Spleen (tissue), 11 donors: ENCODE measurements around the gene PNKD. TPM values are rescaled to one million over a fixed set of nuclear protein-coding genes. Genes with fewer than 3 reads are reported as not detected.
A peak's percentile ranks its signal among the peaks of the same experiment; 100 is the strongest.

Experiments used
- DNase-seq: peaks from one replicate; pipeline ENCODE4 v3.0.0-alpha.2; 2020
- H3K27ac ChIP-seq, 8 donors: fragments of 200-600 bp; sonication (generic) in 7 of 8; 1 replicate in 4 of 8; 2 replicates in 4 of 8; pipeline versions ENCODE4 v1.5.0 to v1.8.0; 2016 to 2021; ENCODE audit warnings: inconsistent platforms in 4 of 8, mild to moderate bottlenecking in 4 of 8, moderate library complexity in 1 of 8
- H3K27me3 ChIP-seq, 7 donors: fragments of 200-600 bp; sonication (generic) in 6 of 7; replicated peaks in 1 of 7; 1 replicate in 4 of 7; 2 replicates in 3 of 7; pipeline versions ENCODE4 v1.5.0 to v1.8.0; 2016 to 2021; ENCODE audit warnings: inconsistent platforms in 3 of 7, mild to moderate bottlenecking in 1 of 7
- H3K36me3 ChIP-seq, 6 donors: fragments of 200-600 bp; sonication (generic) in 5 of 6; 1 replicate in 4 of 6; 2 replicates in 2 of 6; pipeline versions ENCODE4 v1.5.0 to v1.8.0; 2016 to 2021; ENCODE audit warnings: inconsistent platforms in 2 of 6
- H3K4me1 ChIP-seq, 6 donors: fragments of 200-600 bp; sonication (generic) in 5 of 6; 1 replicate in 3 of 6; 2 replicates in 3 of 6; pipeline versions ENCODE4 v1.5.0 to v1.8.0; 2016 to 2021; ENCODE audit warnings: inconsistent platforms in 3 of 6
- H3K4me3 ChIP-seq, 8 donors: fragments of 200-600 bp; sonication (generic) in 7 of 8; 1 replicate in 4 of 8; 2 replicates in 4 of 8; pipeline versions ENCODE4 v1.5.0 to v1.8.0; 2016 to 2021; ENCODE audit warnings: inconsistent platforms in 4 of 8, mild to moderate bottlenecking in 4 of 8, moderate library complexity in 2 of 8
- H3K9me3 ChIP-seq, 8 donors: fragments of 200-600 bp; sonication (generic) in 7 of 8; 1 replicate in 4 of 8; 2 replicates in 4 of 8; pipeline versions ENCODE4 v1.5.0 to v1.8.0; 2016 to 2021; ENCODE audit warnings: inconsistent platforms in 4 of 8
- POLR2A ChIP-seq, 3 donors: fragments of 450-650 bp; IDR thresholded peaks; one replicate each; pipeline ENCODE4 v1.5.1; 2017; ENCODE audit warnings: antibody characterized with exemption in 3 of 3, mild to moderate bottlenecking in 1 of 3
- POLR2AphosphoS5 ChIP-seq, 3 donors: sonication (generic); formaldehyde crosslinking; IDR thresholded peaks; one replicate each; pipeline ENCODE4 v1.5.1; 2017; ENCODE audit warnings: antibody characterized with exemption in 3 of 3
- WGBS, 5 donors: extraction: QIAGEN DNeasy Blood & Tissue Kit in 3 of 5; methylation state at CpG; one replicate each; pipeline versions ENCODE4 v1.1.5 to v1.1.7; 2013 to 2018; 5-methylcytosine and 5-hydroxymethylcytosine counted together
- intact Hi-C: fragments of 100-400 bp; cut with DNase I; formaldehyde crosslinking; loops from one replicate; pipeline ENCODE4 v1.15.0; 2023; ENCODE audit warnings: low total_unique reads
- polyA plus RNA-seq, 3 donors: library from polyadenylated mRNA; stranded (reverse); fragments of 200-250 nt; gene quantifications; one replicate each; pipeline ENCODE4 v1.2.1, GENCODE V29; 2013
- total RNA-seq, 7 donors: library from RNA; depleted of rRNA in 3 of 7; stranded (reverse); fragments of >200 nt in 3 of 7; fragmentation: NEBNext Ultra II Directional in 4 of 7; extraction: Animal tissue kit (Norgen Biotek cat#: 25700) in 4 of 7; gene quantifications; one replicate each; pipeline versions ENCODE4 v1.1.0 to v1.2.1, GENCODE V29; 2016 to 2021
- TF ChIP-seq, protein P1 (sequence below), 11 experiments: fragments of 200-600 bp in 7 of 11; fragments of 450-650 bp in 4 of 11; sonication (generic) in 4 of 11; IDR thresholded peaks in 8 of 11; conservative IDR thresholded peaks in 3 of 11; 1 replicate in 7 of 11; 2 replicates in 4 of 11; pipeline versions ENCODE4 v1.4.0 to v1.8.0; 2016 to 2021; ENCODE audit warnings: antibody characterized with exemption in 11 of 11, inconsistent platforms in 4 of 11, mild to moderate bottlenecking in 1 of 11
- donor health status: healthy with polysubstance abuse.
- donor health status: DM: no; HTN: no; CAD: no; lungs with moderate emphysema.
- donor health status: DM: no; HTN: no; CAD: no.
- donor health status: Bipolar disorder and iron deficiency.
- donor health status: healthy.
- donor health status: DM: no; HTN: no; CAD: no.
- donor health status: DM: yes; HTN: yes; CAD: no.

PNKD gene
- total and polyA plus RNA-seq, 10 donors: 41.4 to 92.1 (median 49.4) TPM

- Histone ChIP-seq H3K4me1 (peaks cover 88 to 100% (median 97%) of the 10 kb centered on the region in 6 donors), H3K27ac (peak overlapping the region; percentile 85 to 98 (median 96)), H3K27me3 (no peaks in the 10 kb centered on the region), H3K36me3 (peaks cover 0 to 35% (median 4%) of the 10 kb centered on the region in 6 donors), H3K4me3 (peak overlapping the region; percentile 15 to 70 (median 36)), H3K9me3 (no peaks in the 10 kb centered on the region)
- TF ChIP-seq, protein P1, sequence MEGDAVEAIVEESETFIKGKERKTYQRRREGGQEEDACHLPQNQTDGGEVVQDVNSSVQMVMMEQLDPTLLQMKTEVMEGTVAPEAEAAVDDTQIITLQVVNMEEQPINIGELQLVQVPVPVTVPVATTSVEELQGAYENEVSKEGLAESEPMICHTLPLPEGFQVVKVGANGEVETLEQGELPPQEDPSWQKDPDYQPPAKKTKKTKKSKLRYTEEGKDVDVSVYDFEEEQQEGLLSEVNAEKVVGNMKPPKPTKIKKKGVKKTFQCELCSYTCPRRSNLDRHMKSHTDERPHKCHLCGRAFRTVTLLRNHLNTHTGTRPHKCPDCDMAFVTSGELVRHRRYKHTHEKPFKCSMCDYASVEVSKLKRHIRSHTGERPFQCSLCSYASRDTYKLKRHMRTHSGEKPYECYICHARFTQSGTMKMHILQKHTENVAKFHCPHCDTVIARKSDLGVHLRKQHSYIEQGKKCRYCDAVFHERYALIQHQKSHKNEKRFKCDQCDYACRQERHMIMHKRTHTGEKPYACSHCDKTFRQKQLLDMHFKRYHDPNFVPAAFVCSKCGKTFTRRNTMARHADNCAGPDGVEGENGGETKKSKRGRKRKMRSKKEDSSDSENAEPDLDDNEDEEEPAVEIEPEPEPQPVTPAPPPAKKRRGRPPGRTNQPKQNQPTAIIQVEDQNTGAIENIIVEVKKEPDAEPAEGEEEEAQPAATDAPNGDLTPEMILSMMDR (IDR thresholded peaks at IDR 0.05 in 8 of 11, conservative IDR thresholded peaks at IDR 0.05 in 3 of 11): peak in 1 of 11 experiments; percentile 3
- TF ChIP-seq POLR2AphosphoS5 (IDR thresholded peaks at IDR 0.05) (peak; percentile 24 to 81 (median 78)), POLR2A (IDR thresholded peaks at IDR 0.05) (peak in 1 of 3 donors; percentile 10)
- DNase-seq: peak; percentile 91
- intact Hi-C loops: no loop called here
- 1 to 6% (median 2%) methylated on average over 10 to 11 of the region's 11 CpGs for WGBS, 5 donors
Measured at GRCh38 chr2:218286570-218287459, 16.5 kb downstream of the PNKD start.

GRCh38 chr2:218289639-218290315 lies 19.5 kb downstream of the PNKD start:
- Histone ChIP-seq H3K36me3 (peaks cover 0 to 9% (median 0%) of the 10 kb centered on the region in 6 donors), H3K27ac (peak overlapping the region; percentile 92 to 98 (median 96)), H3K27me3 (no peaks in the 10 kb centered on the region), H3K4me1 (peaks cover 71 to 98% (median 88%) of the 10 kb centered on the region in 6 donors), H3K9me3 (no peaks in the 10 kb centered on the region), H3K4me3 (peak overlapping the region in 3 of 8 donors; percentile 68 to 92 (median 84))
- 38 to 56% (median 44%) methylated on average over 6 of the region's 6 CpGs for WGBS, 5 donors
- TF ChIP-seq POLR2A (IDR thresholded peaks at IDR 0.05): no peak
- intact Hi-C loops: loop anchor here (10.0 kb wide), 1 partner anchor 105 kb away; the partner anchor contains the start of gene CTDSP1
- DNase-seq: no peak

DNA sequence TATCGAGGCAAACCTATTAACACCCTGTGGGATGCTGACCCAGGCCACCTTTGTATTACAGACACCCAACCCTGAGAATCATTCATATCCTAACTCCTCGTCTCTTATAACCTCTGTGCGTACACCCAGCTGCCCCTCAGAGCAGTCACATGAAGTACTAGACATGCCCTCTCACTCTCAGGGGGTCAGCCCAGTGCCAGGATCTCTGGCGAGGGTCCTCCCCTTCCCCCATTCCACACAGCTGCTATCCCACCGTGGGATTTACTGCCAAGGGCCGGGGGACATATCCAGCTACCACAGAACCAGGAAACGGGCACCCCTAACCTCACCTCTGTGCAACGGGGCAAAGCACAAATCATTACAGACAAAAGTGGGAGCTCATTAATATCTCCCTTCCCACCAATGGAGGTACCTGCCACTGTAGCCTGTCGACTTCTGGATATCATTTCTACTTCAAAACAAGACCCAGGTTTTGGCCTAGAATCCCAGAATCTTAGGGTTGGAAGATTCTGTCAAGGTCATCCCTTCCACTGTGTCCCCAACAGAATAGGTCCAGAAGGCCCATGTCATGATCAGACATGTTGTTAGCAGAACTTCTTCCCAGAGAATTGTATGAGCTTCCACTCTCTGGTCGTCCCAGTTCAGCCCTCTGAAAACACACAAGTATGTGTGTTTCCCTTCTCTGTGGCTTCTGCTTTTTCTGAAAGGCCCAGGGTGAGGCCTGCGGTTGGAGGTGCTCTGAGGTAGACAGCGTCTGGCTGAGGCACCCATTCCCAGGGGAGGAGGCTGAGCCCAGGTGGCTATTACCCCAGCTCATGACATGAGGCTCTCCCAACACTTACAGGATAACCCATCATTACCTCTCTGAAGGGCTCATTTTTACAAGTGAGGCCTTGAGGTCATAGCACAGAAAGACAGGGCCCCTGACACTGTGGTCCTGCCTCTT lies 20.3 kb downstream of the PNKD start:
- H3K4me1 ChIP-seq: peaks cover 63 to 96% (median 82%) of the 10 kb centered on the region in 6 donors
- H3K9me3 ChIP-seq: no peaks in the 10 kb centered on the region
- 30 to 40% (median 37%) methylated on average over 12 of the region's 12 CpGs for WGBS, 5 donors
- peak overlapping the region; percentile 92 to 98 (median 96) for H3K27ac ChIP-seq
- no peak for TF ChIP-seq POLR2A (IDR thresholded peaks at IDR 0.05)
- TF ChIP-seq POLR2AphosphoS5 (IDR thresholded peaks at IDR 0.05): peak in 2 of 3 donors; percentile 75 to 77
- TF ChIP-seq, protein P1 (IDR thresholded peaks at IDR 0.05 in 8 of 11, conservative IDR thresholded peaks at IDR 0.05 in 3 of 11): no peak
- intact Hi-C loops: loop anchor here (10.0 kb wide), 1 partner anchor 104 kb away; the partner anchor contains the start of gene CTDSP1
- DNase-seq: peak; percentile 92
- H3K36me3 ChIP-seq: peaks cover 0 to 2% (median 0%) of the 10 kb centered on the region in 6 donors
- H3K27me3 ChIP-seq: no peaks in the 10 kb centered on the region
- H3K4me3 ChIP-seq: peak overlapping the region; percentile 48 to 92 (median 70)
